Fibroblast of lung (primary cell): ENCODE measurements around the gene JARID2. TPM values are rescaled to one million over a fixed set of nuclear protein-coding genes. Genes with fewer than 3 reads are reported as not detected.
A peak's percentile ranks its signal among the peaks of the same experiment; 100 is the strongest.

Experiments
- DNase-seq, 2 donors: peaks; one replicate each; pipeline versions ENCODE4 v3.0.0 to v3.0.0-alpha.2; 2010; ENCODE audit warnings: low read depth in 2 of 2
- H2AFZ ChIP-seq: 2 replicates; pipeline ENCODE4 v1.5.1; 2012; ENCODE audit warnings: low read length, control low read depth, inconsistent platforms
- H3K27ac ChIP-seq: 2 replicates; pipeline ENCODE4 v1.5.1; 2011; ENCODE audit warnings: low read length, control low read depth; ENCODE audit not compliant: insufficient read depth
- H3K27me3 ChIP-seq: 2 replicates; pipeline ENCODE4 v1.5.1; 2011; ENCODE audit warnings: mild to moderate bottlenecking, low read length; ENCODE audit not compliant: control insufficient read depth, insufficient read depth
- H3K36me3 ChIP-seq: 2 replicates; pipeline ENCODE4 v1.5.1; 2011; ENCODE audit warnings: low read length; ENCODE audit not compliant: control insufficient read depth, insufficient read depth
- H3K4me1 ChIP-seq: 2 replicates; pipeline ENCODE4 v1.5.1; 2011; ENCODE audit warnings: low read length; ENCODE audit not compliant: control insufficient read depth, insufficient read depth; ENCODE audit errors: extremely low read depth
- H3K4me2 ChIP-seq: 2 replicates; pipeline ENCODE4 v1.5.1; 2011; ENCODE audit warnings: low read length, control low read depth; ENCODE audit not compliant: insufficient read depth; ENCODE audit errors: extremely low read depth
- H3K4me3 ChIP-seq, 4 experiments: fragments of 200-600 bp in 1 of 4; sonication (generic) in 1 of 4; replicated peaks in 1 of 4; 2 replicates each; pipeline ENCODE4 v1.5.1; 2011 to 2016; ENCODE audit warnings: low read length in 4 of 4, low read depth in 3 of 4, mild to moderate bottlenecking in 3 of 4, control low read depth in 2 of 4, inconsistent platforms in 1 of 4, mixed read lengths in 1 of 4; ENCODE audit not compliant: insufficient read depth in 1 of 4; ENCODE audit errors: control extremely low read depth in 1 of 4
- H3K79me2 ChIP-seq: 2 replicates; pipeline ENCODE4 v1.5.1; 2012; ENCODE audit warnings: mild to moderate bottlenecking, low read length, inconsistent platforms; ENCODE audit not compliant: control insufficient read depth, insufficient read depth
- H3K9ac ChIP-seq: 2 replicates; pipeline ENCODE4 v1.5.1; 2011; ENCODE audit warnings: mild to moderate bottlenecking, low read length, control low read depth; ENCODE audit not compliant: insufficient read depth
- H3K9me3 ChIP-seq: 2 replicates; pipeline ENCODE4 v1.5.1; 2012; ENCODE audit warnings: low read depth, low read length; ENCODE audit not compliant: control insufficient read depth, insufficient read depth
- H4K20me1 ChIP-seq: 2 replicates; pipeline ENCODE4 v1.5.1; 2011; ENCODE audit warnings: low read length; ENCODE audit not compliant: control insufficient read depth, insufficient read depth; ENCODE audit errors: extremely low read depth
- CTCF ChIP-seq, 2 donors: IDR thresholded peaks in 1 of 2; conservative IDR thresholded peaks in 1 of 2; 1 replicate in 1 of 2; 2 replicates in 1 of 2; pipeline ENCODE4 v1.5.1; 2011 to 2012; ENCODE audit warnings: low read length in 2 of 2, control low read depth in 1 of 2, inconsistent platforms in 1 of 2, low read depth in 1 of 2, mild to moderate bottlenecking in 1 of 2
- EZH2 ChIP-seq: IDR thresholded peaks from 2 replicates; pipeline ENCODE4 v1.5.1; 2012; ENCODE audit warnings: low read length, control low read depth, mild to moderate bottlenecking; ENCODE audit errors: missing control alignments
- polyA plus RNA-seq, 2 donors: library from polyadenylated mRNA; depleted of rRNA in 1 of 2; stranded (reverse) in 1 of 2; unstranded in 1 of 2; fragments of >200 nt; gene quantifications; 2 replicates each; pipeline ENCODE4 v1.2.1, GENCODE V29; 2011 to 2012; ENCODE audit warnings: missing spikeins in 1 of 2
- total RNA-seq: library from RNA; depleted of rRNA; stranded (reverse); fragments of >200 nt; gene quantifications from 2 replicates; pipeline ENCODE4 v1.2.1, GENCODE V29; 2014

JARID2 gene
- total and polyA plus RNA-seq, 2 donors (not counting 1 experiment from before 2014, with no cell fraction given), result 5.0 to 8.2 TPM

GRCh38 chr6:15297895-15298590, 52.2 kb downstream of the JARID2 start:
- no peaks in the 10 kb centered on the region for H3K9me3 ChIP-seq
- H3K36me3 ChIP-seq, result no peaks in the 10 kb centered on the region
- no peak overlapping the region for H3K9ac ChIP-seq
- no peak overlapping the region for H3K4me2 ChIP-seq
- H3K4me3 ChIP-seq, result no peak overlapping the region
- H3K79me2 ChIP-seq, result peaks cover 21% of the 10 kb centered on the region
- no peaks in the 10 kb centered on the region for H3K27me3 ChIP-seq
- no peak overlapping the region for H3K27ac ChIP-seq
- no peak for TF ChIP-seq CTCF (conservative IDR thresholded peaks at IDR 0.05 in 1 of 2, IDR thresholded peaks at IDR 0.05 in 1 of 2; ENCODE audit: low read depth in 1 of 2, low read length in 2 of 2)
- no peak for TF ChIP-seq EZH2
- H4K20me1 ChIP-seq, result no peaks in the 10 kb centered on the region
- no peak overlapping the region for H2AFZ ChIP-seq
- DNase-seq, result peak in 1 of 2 donors; percentile 57
- H3K4me1 ChIP-seq, result peaks cover 9% of the 10 kb centered on the region

GRCh38 chr6:15299430-15300131, 53.7 kb downstream of the JARID2 start:
- H3K36me3 ChIP-seq, result no peaks in the 10 kb centered on the region
- no peak overlapping the region for H3K4me2 ChIP-seq
- no peak for TF ChIP-seq CTCF (conservative IDR thresholded peaks at IDR 0.05 in 1 of 2, IDR thresholded peaks at IDR 0.05 in 1 of 2; ENCODE audit: low read depth in 1 of 2, low read length in 2 of 2)
- TF ChIP-seq EZH2, result no peak
- H3K27me3 ChIP-seq, result no peaks in the 10 kb centered on the region
- H3K4me1 ChIP-seq, result peaks cover 9% of the 10 kb centered on the region
- H3K4me3 ChIP-seq, result no peak overlapping the region
- peaks cover 15% of the 10 kb centered on the region for H3K79me2 ChIP-seq
- DNase-seq, result peak in 1 of 2 donors; percentile 61
- no peak overlapping the region for H3K27ac ChIP-seq
- H2AFZ ChIP-seq, result no peak overlapping the region
- no peaks in the 10 kb centered on the region for H3K9me3 ChIP-seq
- H4K20me1 ChIP-seq, result no peaks in the 10 kb centered on the region
- H3K9ac ChIP-seq, result no peak overlapping the region

- Histone ChIP-seq H3K36me3 (no peaks in the 10 kb centered on the region), H2AFZ (no peak overlapping the region), H3K27ac (no peak overlapping the region), H3K9me3 (no peaks in the 10 kb centered on the region), H3K9ac (no peak overlapping the region), H3K4me2 (no peak overlapping the region), H3K4me1 (peaks cover 9% of the 10 kb centered on the region), H4K20me1 (no peaks in the 10 kb centered on the region), H3K27me3 (no peaks in the 10 kb centered on the region), H3K79me2 (peaks cover 14% of the 10 kb centered on the region), H3K4me3 (no peak overlapping the region)
- no peak for DNase-seq
- TF ChIP-seq EZH2, result no peak
- TF ChIP-seq CTCF (conservative IDR thresholded peaks at IDR 0.05 in 1 of 2, IDR thresholded peaks at IDR 0.05 in 1 of 2; ENCODE audit: low read depth in 1 of 2, low read length in 2 of 2), result no peak
Measured at GRCh38 chr6:15301179-15302006, 55.5 kb downstream of the JARID2 start.
